Astrocyte of the spinal cord (primary cell): ENCODE measurements around the gene WNT9B.

ENCODE experiments used
- DNase-seq: peaks from one replicate; pipeline ENCODE4 v3.0.0; 2011; ENCODE audit warnings: low read depth, low spot score
- H3K4me3 ChIP-seq: 2 replicates; pipeline ENCODE4 v1.5.1; 2011; ENCODE audit warnings: low read depth, mild to moderate bottlenecking, low read length, moderate library complexity
- CTCF ChIP-seq: IDR thresholded peaks from 2 replicates; pipeline ENCODE4 v1.5.1; 2012; ENCODE audit warnings: low read depth, mild to moderate bottlenecking, low read length, inconsistent platforms
- in situ Hi-C: cut with HindIII; loops from 2 replicates; pipeline ENCODE4 v1.10.0; 2017; ENCODE audit warnings: low sequenced_read_pairs

WNT9B gene

GRCh38 chr17:46883871-46884520 is 32.6 kb downstream of the WNT9B start:
- in situ Hi-C loops, result no loop called here
- no peak for TF ChIP-seq CTCF
- no peak overlapping the region for H3K4me3 ChIP-seq
- DNase-seq, result no peak

- no peak for DNase-seq
- TF ChIP-seq CTCF, result no peak
- in situ Hi-C loops, result no loop called here
- H3K4me3 ChIP-seq, result no peak overlapping the region
Measured at GRCh38 chr17:46884552-46884951, 33.2 kb downstream of the WNT9B start.

GRCh38 chr17:46885415-46886309 is 34.3 kb downstream of the WNT9B start:
- no peak for TF ChIP-seq CTCF
- no peak for DNase-seq
- in situ Hi-C loops, result no loop called here
- no peak overlapping the region for H3K4me3 ChIP-seq

GRCh38 chr17:46886310-46886663 is 34.9 kb downstream of the WNT9B start:
- no peak for DNase-seq
- H3K4me3 ChIP-seq, result no peak overlapping the region
- in situ Hi-C loops, result no loop called here
- TF ChIP-seq CTCF, result no peak

GRCh38 chr17:46887717-46888116 is 36.3 kb downstream of the WNT9B start:
- in situ Hi-C loops, result no loop called here
- DNase-seq, result no peak

GRCh38 chr17:46888727-46889126 is 37.3 kb downstream of the WNT9B start:
- in situ Hi-C loops, result no loop called here
- H3K4me3 ChIP-seq, result no peak overlapping the region
- no peak for TF ChIP-seq CTCF
- DNase-seq, result no peak

More at GRCh38 chr17:46887717-46888116, 36.3 kb downstream of the WNT9B start:
- no peak for TF ChIP-seq CTCF
- no peak overlapping the region for H3K4me3 ChIP-seq
